HUES48 (cell line): ENCODE measurements around the gene C3orf49.

Experiments
- H3K27ac ChIP-seq: one replicate; pipeline ENCODE4 v1.7.0; 2013; ENCODE audit warnings: low read depth, low read length, inconsistent platforms
- H3K27me3 ChIP-seq: 2 replicates; pipeline ENCODE4 v1.6.1; 2013; ENCODE audit warnings: mild to moderate bottlenecking, low read length; ENCODE audit not compliant: control insufficient read depth, insufficient read depth
- H3K36me3 ChIP-seq: 2 replicates; pipeline ENCODE4 v1.6.1; 2013; ENCODE audit warnings: low read length; ENCODE audit not compliant: control insufficient read depth, insufficient read depth
- H3K4me1 ChIP-seq: 2 replicates; pipeline ENCODE4 v1.6.1; 2013; ENCODE audit warnings: mild to moderate bottlenecking, low read length; ENCODE audit not compliant: control insufficient read depth, insufficient read depth
- H3K4me3 ChIP-seq: 2 replicates; pipeline ENCODE4 v1.5.1; 2013; ENCODE audit warnings: mild to moderate bottlenecking, low read depth, low read length
- H3K9ac ChIP-seq: 2 replicates; pipeline ENCODE4 v1.6.1; 2013; ENCODE audit warnings: mild to moderate bottlenecking, low read depth, low read length, moderate library complexity
- H3K9me3 ChIP-seq: 2 replicates; pipeline ENCODE4 v1.6.1; 2013; ENCODE audit warnings: low read length; ENCODE audit not compliant: control insufficient read depth, insufficient read depth

C3orf49 gene

GRCh38 chr3:63809607-63810006, 9.5 kb upstream of the C3orf49 start:
- Histone ChIP-seq H3K4me3 (no peak overlapping the region), H3K9ac (no peak overlapping the region), H3K36me3 (no peaks in the 10 kb centered on the region), H3K27ac (no peak overlapping the region), H3K4me1 (peaks cover 3% of the 10 kb centered on the region; the same call in 1 of the 2 replicates), H3K9me3 (no peaks in the 10 kb centered on the region), H3K27me3 (no peaks in the 10 kb centered on the region; the same call in 1 of the 2 replicates)

- Histone ChIP-seq H3K27me3 (no peaks in the 10 kb centered on the region), H3K27ac (no peak overlapping the region), H3K4me1 (peaks cover 9% of the 10 kb centered on the region; the same call in 1 of the 2 replicates), H3K9me3 (no peaks in the 10 kb centered on the region), H3K4me3 (no peak overlapping the region), H3K9ac (no peak overlapping the region), H3K36me3 (no peaks in the 10 kb centered on the region)
These were observed 4.9 kb upstream of the C3orf49 start for GRCh38 chr3:63814237-63814636.

GRCh38 chr3:63817225-63817624, 1.9 kb upstream of the C3orf49 start:
- no peaks in the 10 kb centered on the region for H3K9me3 ChIP-seq
- H3K27me3 ChIP-seq, result no peaks in the 10 kb centered on the region
- no peaks in the 10 kb centered on the region for H3K36me3 ChIP-seq
- H3K4me3 ChIP-seq, result no peak overlapping the region
- H3K4me1 ChIP-seq, result peaks cover 9% of the 10 kb centered on the region; the same call in 1 of the 2 replicates
- H3K27ac ChIP-seq, result no peak overlapping the region
- no peak overlapping the region for H3K9ac ChIP-seq

GRCh38 chr3:63818282-63819150, 583 bp upstream of the C3orf49 start:
- no peaks in the 10 kb centered on the region for H3K27me3 ChIP-seq
- H3K9ac ChIP-seq, result no peak overlapping the region
- peaks cover 9% of the 10 kb centered on the region; the same call in 1 of the 2 replicates for H3K4me1 ChIP-seq
- H3K4me3 ChIP-seq, result no peak overlapping the region
- no peaks in the 10 kb centered on the region for H3K36me3 ChIP-seq
- no peaks in the 10 kb centered on the region for H3K9me3 ChIP-seq
- no peak overlapping the region for H3K27ac ChIP-seq

- H3K27ac ChIP-seq, result no peak overlapping the region
- H3K4me3 ChIP-seq, result no peak overlapping the region
- H3K27me3 ChIP-seq, result no peaks in the 10 kb centered on the region
- H3K36me3 ChIP-seq, result no peaks in the 10 kb centered on the region
- no peaks in the 10 kb centered on the region for H3K9me3 ChIP-seq
- H3K4me1 ChIP-seq, result 0 out of 2 replicates have a peak, but pooled peaks cover 4% of the 10 kb centered on the region
- H3K9ac ChIP-seq, result no peak overlapping the region
These were observed 5.2 kb downstream of the C3orf49 start for GRCh38 chr3:63824309-63824708.

GRCh38 chr3:63830526-63830925, 11.4 kb downstream of the C3orf49 start:
- Histone ChIP-seq H3K4me3 (no peak overlapping the region), H3K36me3 (peaks cover 33% of the 10 kb centered on the region), H3K9ac (no peak overlapping the region), H3K27me3 (no peaks in the 10 kb centered on the region), H3K9me3 (no peaks in the 10 kb centered on the region), H3K4me1 (0 out of 2 replicates have a peak, but pooled peaks cover 4% of the 10 kb centered on the region), H3K27ac (no peak overlapping the region)

GRCh38 chr3:63832395-63832794, 13.3 kb downstream of the C3orf49 start:
- Histone ChIP-seq H3K4me1 (no peaks in the 10 kb centered on the region), H3K27me3 (no peaks in the 10 kb centered on the region), H3K9ac (no peak overlapping the region), H3K27ac (no peak overlapping the region), H3K36me3 (peaks cover 42% of the 10 kb centered on the region), H3K9me3 (no peaks in the 10 kb centered on the region), H3K4me3 (no peak overlapping the region)

- Histone ChIP-seq H3K27ac (no peak overlapping the region), H3K9ac (no peak overlapping the region), H3K4me3 (no peak overlapping the region), H3K36me3 (no peaks in the 10 kb centered on the region; the same call in 1 of the 2 replicates), H3K27me3 (no peaks in the 10 kb centered on the region), H3K9me3 (no peaks in the 10 kb centered on the region), H3K4me1 (no peaks in the 10 kb centered on the region)
These were observed 22.6 kb downstream of the C3orf49 start for GRCh38 chr3:63841704-63842103.

- no peak overlapping the region for H3K27ac ChIP-seq
These were observed 23.0 kb downstream of the C3orf49 start for GRCh38 chr3:63842127-63842526.

GRCh38 chr3:63845215-63845614, 26.1 kb downstream of the C3orf49 start:
- H3K4me1 ChIP-seq, result peaks cover 15% of the 10 kb centered on the region
- no peaks in the 10 kb centered on the region for H3K27me3 ChIP-seq
- no peak overlapping the region for H3K9ac ChIP-seq
- no peaks in the 10 kb centered on the region for H3K36me3 ChIP-seq
- no peak overlapping the region for H3K27ac ChIP-seq
- no peak overlapping the region for H3K4me3 ChIP-seq
- H3K9me3 ChIP-seq, result no peaks in the 10 kb centered on the region

More at GRCh38 chr3:63842127-63842526, 23.0 kb downstream of the C3orf49 start:
- Histone ChIP-seq H3K9me3 (no peaks in the 10 kb centered on the region), H3K4me3 (no peak overlapping the region), H3K9ac (no peak overlapping the region), H3K4me1 (no peaks in the 10 kb centered on the region), H3K36me3 (no peaks in the 10 kb centered on the region), H3K27me3 (no peaks in the 10 kb centered on the region)

GRCh38 chr3:63847718-63848450, 28.8 kb downstream of the C3orf49 start:
- Histone ChIP-seq H3K4me3 (0 out of 2 replicates have a peak overlapping the region, but pooled peaks have one; percentile 17), H3K9me3 (no peaks in the 10 kb centered on the region), H3K4me1 (peaks cover 15% of the 10 kb centered on the region), H3K9ac (no peak overlapping the region), H3K27me3 (no peaks in the 10 kb centered on the region), H3K36me3 (no peaks in the 10 kb centered on the region), H3K27ac (peak overlapping the region; percentile 60)
